IPS DF 4.7 (cell line): ENCODE data around the gene CNR1.
"Not testable (repeated sequence)": the region's sequence is repeated elsewhere in the genome, so short reads cannot be mapped to it uniquely, and the experiment has no call there.

Experiments
- DNase-seq: peaks from one replicate; pipeline ENCODE4 v3.0.0-alpha.2; 2013; ENCODE audit warnings: low spot score; ENCODE audit errors: extremely low read depth

Gene CNR1

DNA sequence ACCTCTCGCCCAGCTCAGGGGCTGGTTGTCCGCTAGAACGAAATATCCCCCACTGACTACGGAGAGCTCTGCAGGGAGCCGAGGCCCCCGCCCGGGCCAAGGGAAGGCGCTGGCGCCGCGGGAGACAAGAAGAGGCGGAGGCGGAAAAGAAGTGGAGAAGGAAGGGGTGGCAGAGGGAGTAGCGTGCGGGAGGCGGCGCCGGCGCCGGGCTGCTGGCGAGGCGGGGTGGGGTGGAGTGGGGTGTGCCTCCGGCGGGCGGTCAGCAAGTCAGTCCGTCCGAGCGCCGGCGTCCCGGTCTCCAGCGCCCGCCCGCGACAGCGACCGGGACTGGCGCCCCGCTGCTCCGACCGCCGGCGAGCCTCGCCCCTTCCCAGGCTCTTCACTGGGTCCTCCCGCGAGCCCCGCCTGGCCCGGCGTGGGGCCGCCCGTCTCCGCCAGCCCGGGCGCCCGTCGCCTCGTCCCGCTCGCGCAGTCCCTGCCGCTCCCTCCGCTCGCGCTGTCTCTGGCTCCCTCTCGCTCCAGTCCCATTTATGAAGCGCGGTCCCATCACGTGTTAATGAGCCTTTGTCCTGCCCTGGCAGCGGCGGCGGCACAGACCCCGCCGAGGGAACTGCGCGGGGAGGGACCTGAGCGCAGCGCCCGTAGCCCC, at the start of gene CNR1:
Gene CNR1, minus strand, starts transcription at position 504 of the 649 bp plus-strand sequence. CDS start 21,073 bp downstream, outside the sequence.
- no peak for DNase-seq

DNA sequence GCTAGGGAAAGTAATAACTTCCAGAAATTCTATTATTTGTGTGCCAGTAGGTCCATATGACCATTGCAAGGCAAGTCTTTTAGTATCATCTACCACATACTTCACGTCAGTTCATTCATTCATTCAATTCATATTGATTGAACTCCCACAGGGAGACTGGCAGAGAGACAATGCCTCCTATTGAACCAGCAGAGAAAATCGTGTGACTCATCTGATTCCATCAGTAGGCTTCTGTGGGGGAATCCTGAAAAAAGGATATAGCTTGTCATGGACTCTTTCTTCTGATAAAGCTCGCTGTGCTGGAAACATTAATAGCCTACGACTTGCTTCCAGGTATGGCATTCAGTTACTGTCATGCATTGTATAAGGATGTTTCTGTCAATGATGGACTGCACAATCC, 45.3 kb upstream of the CNR1 start:
- no peak for DNase-seq

DNA sequence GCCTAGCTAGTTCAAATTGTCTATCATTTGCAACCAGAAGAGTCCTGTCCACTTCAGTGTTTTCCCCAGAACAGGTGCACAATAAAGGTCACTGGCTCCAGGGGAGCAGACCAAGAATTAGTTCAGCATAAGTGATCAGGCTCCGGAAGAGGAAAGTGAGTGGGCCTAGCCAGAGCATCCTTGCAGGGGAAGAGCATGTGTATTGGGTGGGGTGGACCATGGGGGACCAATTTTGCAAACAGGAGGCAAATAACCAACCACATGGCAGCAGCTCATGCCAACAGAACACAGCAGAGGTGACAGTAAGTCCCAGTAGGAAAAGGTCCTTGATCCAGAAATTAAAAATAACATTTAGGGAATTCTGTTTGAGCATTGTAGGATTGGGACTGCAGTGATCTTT, 43.2 kb upstream of the CNR1 start:
- DNase-seq = no peak

DNA sequence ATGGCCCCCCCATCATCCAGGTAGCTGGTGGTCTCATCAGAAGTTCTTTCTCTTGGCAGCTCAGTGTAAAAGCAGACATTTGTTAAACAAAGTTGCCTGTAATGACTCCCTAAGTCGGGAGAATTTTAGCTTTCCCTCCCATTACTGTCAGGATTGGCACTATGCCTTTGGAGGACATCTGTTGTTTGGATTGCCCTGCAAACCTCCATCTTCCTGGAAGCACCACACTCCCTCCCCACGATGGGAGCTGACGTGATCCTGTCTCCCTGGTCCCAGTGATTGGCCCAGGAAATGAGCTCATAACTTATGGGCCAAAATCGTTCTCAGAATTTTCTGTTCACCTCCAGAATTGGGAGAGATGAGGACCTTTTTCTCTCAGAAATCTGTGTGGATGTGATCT, 42.6 kb upstream of the CNR1 start:
- no peak for DNase-seq

DNA sequence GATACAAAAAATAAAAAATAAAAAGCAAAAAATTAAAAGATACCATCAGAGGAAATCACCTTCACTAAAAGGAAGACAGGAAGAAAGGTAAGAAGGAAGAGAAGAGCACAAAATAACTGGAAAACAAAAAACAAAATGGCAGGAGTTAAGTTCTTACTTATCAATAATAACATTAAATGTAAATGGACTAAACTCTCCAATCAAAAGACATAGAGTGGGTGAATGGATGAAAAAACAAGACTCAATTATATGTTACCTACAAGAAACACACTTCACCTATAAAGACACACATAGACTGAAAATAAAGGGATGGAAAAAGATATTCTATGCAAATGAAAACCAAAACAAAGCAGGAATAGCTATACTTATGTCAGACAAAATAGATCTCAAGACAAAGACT, 35.6 kb upstream of the CNR1 start:
- not testable (repeated sequence) for DNase-seq

DNA sequence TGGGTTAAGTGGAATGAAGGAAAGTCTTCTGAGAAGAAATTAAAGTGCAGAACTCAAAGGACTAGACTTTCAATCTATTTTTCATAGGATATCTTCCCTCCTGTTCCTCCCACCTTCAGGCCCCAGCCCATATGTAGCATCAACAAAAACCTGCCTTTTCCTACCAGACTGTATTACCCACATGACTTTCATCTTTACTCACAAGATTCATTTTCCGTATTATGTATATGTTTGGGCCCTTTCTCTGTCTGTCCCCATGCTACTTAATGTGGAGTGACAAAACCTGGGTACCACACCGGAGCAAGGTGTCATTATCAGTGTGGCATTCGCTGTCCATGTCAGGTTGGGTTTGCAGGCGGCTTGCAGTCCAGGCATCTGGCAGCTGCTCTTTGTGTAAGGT, 18.8 kb upstream of the CNR1 start:
- no peak for DNase-seq

DNA sequence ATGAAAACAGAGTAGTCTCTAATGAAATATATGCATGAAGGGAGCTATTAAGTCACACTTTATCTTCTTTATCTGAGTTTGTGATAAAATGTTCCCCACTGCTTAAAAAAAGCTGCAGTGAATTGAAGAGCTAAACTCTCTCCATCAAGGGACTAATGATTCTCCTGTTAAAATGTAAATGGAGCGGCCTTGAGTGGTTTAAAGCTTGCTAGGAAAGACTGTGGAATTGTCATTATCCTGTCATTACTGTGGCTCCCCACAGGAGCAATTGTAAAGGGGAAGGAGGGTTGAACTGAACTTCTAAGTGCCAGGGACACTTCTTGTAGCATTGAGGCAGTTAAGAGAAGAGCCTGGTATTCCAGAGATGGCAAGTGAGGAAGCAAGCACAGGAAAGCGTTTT, 17.3 kb upstream of the CNR1 start:
- no peak for DNase-seq

DNA sequence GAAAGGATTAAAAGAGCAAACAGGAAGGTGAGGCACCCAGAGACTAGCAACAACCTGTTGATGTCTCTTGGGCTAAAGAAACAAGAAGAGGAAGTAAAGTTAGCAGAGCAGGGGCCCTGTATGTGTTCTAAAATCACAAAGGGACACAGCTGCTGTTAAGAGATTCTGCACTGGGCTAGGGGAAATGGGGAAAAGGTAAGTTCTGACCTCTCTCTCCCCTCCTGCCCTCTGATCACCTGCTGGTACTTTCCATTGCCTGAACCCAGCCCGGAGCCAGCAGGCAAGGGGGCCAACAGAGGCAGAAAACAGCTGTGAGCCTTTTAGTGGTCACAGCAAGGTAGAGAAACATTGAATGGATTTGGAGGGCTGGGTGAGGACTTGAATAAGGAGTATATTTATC, 13.5 kb upstream of the CNR1 start:
- no peak for DNase-seq

DNA sequence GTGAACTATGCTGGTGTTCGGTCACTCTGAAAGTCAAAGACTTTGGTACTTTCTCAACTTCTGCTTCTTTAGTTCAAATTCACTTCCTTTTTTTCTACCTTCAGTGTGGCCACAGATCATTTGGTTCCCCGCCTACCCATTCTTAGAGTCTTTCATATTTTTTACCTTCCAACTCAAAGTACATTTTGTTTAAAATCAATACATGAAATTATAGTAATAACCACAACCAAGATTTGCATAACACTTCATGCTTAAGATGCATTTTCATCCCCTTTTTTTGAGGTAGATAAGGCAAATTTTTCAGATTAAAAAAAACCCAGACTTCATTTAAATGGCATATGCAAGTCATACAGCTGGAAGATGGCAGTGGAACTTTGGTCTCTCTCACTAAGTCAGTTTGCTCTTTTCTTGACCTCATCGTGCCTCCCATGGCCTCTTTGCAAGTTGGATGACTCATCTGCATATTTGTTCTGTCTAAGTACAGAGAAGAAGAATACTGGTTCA, 11.9 kb upstream of the CNR1 start:
- DNase-seq = no peak

DNA sequence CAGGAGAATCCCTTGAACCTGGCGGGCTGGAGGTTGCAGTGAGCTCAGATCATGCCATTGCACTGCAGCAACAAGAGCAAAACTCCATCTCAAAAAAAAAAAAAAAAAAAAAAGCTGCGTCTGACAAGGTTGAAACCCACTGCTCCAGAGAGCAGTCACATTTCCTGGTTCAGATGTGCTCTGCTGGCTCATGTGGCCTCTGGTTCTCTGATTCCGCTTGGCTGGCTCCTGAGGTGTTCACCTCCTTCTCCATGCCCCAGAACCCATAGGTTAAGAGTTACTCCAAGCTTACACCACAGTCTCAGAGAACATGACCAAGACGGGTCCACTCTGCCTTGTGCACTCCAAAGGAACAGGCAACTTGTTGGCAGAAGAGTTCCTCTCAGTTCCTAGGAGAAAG, 8.8 kb upstream of the CNR1 start:
- no peak for DNase-seq

DNA sequence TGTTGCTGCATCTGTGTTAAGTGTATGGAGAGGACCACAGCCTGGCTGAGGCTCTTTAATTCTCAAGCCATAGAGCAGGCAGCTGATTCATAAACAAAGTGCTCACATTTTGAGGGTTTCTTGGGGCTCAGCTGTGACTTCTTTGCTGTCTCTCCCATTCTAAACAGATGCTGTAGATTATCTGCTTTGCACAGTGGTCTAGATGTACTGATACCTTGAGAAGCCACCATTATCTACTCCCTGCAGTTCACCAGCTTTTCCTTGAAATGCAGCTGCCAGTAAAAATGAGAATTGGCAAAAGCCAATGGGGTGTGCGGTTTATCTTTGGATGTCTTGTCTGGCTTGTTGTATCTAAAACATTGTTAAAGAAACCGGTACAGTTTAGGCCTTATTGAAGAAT, 5.2 kb upstream of the CNR1 start:
- DNase-seq = no peak

DNA sequence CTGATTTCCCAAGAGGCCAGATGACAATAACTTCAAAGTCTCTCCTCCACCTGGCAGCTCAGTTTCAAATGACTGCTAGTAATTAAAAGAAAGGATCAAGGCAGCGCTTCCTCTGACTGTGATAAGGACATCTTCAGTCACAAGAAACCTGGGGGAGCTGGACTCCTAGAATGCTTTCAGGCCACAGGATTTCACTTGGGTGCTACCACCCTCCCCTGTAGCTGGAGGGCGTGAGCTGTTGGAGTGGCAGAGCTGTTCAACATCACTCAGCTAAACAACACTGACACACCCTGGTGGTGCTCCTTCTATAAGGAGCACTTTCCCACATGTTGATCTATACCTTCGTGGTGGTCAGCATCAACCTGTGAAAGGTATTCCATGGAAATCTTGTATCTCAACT, 2.2 kb upstream of the CNR1 start:
- no peak for DNase-seq

DNA sequence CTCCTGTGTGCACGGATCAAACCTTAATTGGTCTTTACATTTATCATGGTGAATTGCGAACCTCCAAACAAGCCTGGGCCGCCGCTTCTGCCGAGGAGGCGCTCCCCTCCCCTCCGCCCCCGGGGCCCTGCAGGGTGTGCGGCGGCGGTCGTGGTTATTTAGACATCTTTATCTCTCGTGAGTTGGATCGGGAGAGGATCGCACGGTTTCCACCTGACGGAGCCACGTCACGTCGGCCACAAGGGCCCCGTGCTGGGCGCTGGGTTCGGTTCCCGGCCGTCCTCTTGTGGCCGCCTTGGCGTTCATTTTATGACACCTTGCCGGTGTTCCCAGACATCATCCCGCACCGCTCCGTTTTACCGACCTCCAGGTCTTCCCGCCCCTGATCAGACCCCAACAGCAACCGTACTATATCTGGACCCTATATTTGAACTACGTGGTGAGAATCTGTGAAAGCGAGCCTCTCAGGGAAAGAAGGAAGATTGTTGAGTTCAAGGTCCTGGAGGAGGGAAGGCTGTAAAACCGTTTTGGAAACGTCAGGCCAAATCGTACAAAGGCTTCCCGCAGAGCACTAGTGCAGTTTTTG, 1.3 kb upstream of the CNR1 start:
- no peak for DNase-seq

DNA sequence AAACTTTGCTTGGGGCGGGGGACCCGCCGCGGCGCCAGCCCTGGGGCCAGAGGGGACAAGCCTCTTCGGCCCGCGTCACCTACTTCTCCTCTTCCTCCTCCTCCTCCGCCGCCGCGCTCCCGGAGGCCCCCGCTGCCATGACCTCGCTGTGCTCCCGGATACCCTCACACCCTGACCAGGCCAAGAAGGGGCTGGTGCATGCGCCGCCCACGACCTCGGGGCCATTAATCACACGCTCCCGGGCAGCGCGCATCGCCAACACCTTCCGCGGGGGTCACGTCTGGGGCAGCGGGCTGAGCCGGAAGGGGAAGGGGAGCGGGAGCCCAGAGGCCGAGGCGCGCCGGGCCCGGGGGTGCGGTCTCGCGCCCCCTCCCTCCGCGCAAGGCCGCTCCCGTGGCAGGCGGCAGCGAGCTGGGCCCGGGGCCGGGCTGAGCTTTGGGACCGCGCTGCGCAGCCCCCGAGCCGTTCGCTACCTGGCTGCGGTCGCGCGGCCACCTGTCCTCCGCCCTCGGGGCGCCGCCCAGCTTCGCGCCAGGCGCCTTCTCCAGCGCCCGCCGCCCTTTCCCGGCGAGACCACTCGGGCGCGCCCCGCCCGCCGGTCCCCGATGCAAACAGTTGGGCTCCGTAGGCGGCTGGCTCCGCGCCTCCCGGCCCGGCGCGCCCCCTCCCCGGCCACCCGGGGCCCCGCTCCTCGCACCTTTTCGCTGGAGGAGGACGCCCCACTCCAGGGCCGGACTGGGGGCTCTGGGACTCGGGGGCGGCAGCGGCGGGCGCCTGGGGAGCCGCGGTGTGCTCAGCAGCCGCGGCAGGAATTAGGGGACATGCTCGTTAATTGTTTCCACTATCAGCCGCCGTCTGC, 575 bp upstream of the CNR1 start:
- no peak for DNase-seq

DNA sequence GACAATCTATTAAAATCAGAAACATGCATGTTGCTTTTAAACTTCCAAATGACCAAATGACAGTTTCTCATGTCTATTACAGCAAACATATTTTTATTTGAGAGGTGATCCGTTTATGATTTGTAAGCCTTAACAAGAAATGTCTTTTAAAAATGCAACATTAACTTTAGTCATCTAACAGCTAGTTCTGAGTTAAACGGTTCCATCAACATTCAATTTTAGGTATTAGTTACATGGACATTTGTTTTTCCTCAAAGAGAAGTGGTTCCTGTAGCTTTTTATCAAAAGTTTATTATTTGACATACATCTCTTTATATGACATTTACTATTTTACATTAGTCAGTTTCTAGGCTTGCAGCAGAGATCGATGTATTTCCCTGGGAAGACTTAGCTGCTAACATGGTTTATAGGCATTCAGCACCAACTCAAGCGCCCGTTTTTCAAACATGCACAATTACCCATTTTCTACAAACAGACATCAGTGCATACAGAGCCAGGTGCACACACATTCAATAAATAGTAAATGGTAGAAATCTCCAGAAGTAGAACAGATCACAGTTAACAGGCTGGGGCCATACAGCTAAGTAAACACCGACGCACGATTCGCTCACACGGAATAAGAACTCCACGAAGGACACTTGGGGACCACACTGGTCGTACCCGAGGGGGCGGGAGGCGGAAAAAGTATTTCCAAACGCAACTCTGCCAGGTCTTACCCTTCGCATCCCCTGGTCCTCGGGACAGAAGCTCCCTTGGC, 882 bp downstream of the CNR1 start:
- DNase-seq = no peak

DNA sequence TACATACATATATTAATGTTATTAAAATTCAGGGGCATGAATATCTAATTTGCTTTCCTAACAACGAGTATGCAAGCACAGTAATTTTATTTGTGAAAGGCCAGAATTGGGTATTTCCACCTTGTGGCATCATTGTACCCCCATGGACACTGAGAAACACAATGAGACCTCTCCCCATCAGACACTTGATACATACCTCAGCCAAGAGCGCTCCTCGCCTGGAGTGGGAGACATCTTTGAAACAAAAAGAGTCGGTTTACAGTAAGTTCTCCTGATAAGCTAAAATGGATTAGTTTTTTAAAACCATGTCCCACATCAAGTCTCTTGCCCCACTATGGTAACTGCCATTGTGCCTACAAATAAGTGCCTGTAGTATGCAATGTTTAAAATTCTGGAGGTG, 2.1 kb downstream of the CNR1 start:
- no peak for DNase-seq

DNA sequence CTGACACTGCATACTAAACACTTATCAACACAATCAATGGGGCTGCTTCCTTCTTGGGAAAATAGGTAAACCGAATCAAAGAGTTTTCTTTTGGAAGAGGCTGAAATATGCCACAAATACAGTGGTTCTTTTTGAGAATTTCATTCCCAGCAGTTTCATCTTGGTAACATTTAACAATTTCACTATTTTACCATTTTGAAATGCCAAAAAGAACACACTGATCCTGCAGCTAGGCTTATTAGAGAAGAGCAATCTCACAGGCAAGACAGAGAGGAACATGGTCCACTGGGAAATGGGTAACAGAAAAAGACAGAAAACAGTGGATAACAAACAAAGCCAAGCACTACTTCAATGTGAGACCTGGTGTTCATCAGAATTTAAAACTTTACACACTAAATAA, 2.5 kb downstream of the CNR1 start:
- DNase-seq = no peak

DNA sequence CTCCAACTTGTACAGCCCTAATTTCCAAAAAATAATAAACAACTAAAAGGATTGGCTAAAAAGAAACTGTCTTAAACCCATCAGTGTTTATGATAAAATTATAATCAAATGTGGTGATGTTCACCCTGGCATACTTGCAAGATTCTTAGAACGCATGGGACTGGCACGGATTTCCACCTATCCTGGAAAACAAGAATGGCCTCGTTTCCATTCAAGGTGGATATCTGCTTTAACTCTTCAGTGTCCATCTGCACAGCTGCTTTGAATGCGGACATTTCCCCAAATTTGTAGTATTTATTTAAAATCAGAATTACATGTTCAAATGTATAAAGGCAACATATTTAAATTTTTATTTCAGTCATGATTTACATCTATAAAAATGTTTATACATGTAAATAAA, 4.2 kb downstream of the CNR1 start:
- DNase-seq = no peak

DNA sequence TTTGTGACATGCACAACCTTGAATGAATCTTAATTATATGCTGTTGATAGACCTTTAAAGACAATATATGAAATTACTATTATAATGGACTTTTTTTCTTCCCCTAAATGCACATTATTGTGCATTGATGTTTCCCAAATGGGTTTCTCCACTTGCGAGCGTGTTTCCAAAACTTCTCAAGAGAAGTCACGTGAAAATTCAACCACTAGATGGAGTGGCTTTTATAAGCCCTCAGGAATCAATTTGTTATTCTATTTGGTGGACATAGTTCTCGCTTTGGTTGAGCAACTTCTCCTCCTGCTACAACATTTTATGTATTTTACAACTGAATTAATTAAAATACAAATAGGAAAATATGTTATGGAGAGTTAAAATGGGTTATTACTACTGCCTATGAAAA, 9.0 kb downstream of the CNR1 start:
- no peak for DNase-seq

DNA sequence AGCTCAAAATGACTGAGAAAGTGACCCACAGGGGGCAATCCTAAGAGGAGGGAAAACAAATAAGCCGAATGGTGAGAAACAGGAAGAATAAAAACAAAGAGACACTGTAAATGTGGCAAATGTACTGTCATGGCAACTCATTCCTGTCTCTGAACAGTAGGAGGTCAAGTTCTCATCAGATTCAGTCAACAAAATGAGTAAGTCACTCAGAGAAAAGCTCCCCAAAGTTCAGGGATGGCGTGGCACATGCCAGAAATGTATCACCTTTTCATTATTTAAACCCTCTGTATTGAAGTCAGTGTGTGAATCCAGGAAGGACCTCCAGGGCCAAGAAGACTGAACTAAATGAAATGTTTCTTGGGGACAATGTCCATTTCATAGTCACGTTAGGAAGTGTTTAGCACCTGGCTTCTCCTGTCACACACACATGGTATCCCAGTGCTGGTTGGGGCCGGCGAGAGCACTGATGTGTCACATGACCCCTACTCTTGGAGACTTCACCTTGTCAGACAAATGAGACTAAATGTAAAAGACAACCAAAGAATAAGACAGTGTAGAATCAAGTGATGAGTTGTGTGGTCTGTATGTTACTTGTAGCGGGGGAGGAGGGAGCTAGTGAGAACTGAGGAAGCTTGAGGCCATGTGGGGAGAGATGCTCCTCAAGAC, 20.7 kb downstream of the CNR1 start:
- DNase-seq = no peak

DNA sequence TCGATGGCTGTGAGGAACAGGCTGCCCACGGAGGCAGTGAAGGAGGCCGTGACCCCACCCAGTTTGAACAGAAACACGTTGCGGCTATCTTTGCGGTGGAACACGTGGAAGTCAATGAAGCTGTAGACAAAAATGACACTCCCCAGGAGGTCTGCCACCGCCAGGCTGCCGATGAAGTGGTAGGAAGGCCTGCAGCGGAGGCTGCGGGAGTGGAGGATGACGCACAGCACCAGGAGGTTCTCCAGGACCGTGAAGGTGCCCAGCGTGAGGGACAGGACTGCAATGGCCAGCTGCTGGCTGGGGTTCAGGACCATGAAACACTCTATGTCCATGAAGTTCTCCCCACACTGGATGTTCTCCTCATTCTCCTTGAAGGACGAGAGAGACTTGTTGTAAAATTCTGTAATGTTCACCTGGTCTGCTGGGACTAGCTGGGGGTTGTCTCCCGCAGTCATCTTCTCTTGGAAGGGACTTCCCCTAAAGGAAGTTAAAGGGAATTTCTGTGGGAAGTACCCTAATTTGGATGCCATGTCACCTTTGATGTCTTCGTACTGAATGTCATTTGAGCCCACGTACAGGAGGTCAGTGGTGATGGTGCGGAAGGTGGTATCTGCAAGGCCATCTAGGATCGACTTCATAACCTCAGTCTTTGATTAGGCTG, 21.4 kb downstream of the CNR1 start:
- no peak for DNase-seq
